ENCODE measurements around the gene SERINC2. TPM values are rescaled to one million over a fixed set of nuclear protein-coding genes. Genes with fewer than 3 reads are reported as not detected.

SERINC2 gene
- total RNA-seq, 1 donor from 2014 or later: 17.4 TPM

- Histone ChIP-seq H3K4me3 (no peak overlapping the region), H3K4me1 (no peaks in the 10 kb centered on the region), H3K27ac (no peak overlapping the region), H3K27me3 (no peaks in the 10 kb centered on the region), H3K9me3 (no peaks in the 10 kb centered on the region), H3K36me3 (no peaks in the 10 kb centered on the region)
- intact Hi-C loops (cut with DNase I): no loop called here
- DNase-seq (ENCODE audit: extremely low spot score in 2 of 2): no peak
- TF ChIP-seq CTCF (IDR thresholded peaks at IDR 0.05): no peak
- TF ChIP-seq POLR2AphosphoS5 (IDR thresholded peaks at IDR 0.05; ENCODE audit: insufficient read depth in 1 of 2, low read depth in 1 of 2): no peak
- TF ChIP-seq POLR2A (IDR thresholded peaks at IDR 0.05): no peak
Measured at GRCh38 chr1:31444725-31445448, 31.9 kb downstream of the SERINC2 start.

- no peak for DNase-seq (ENCODE audit: extremely low spot score in 2 of 2)
- Histone ChIP-seq H3K36me3 (no peaks in the 10 kb centered on the region), H3K27me3 (no peaks in the 10 kb centered on the region), H3K4me3 (no peak overlapping the region), H3K27ac (no peak overlapping the region), H3K9me3 (no peaks in the 10 kb centered on the region), H3K4me1 (no peaks in the 10 kb centered on the region)
- intact Hi-C loops (cut with DNase I): no loop called here
- TF ChIP-seq CTCF (IDR thresholded peaks at IDR 0.05) (no peak), POLR2A (IDR thresholded peaks at IDR 0.05) (no peak), POLR2AphosphoS5 (IDR thresholded peaks at IDR 0.05; ENCODE audit: insufficient read depth in 1 of 2, low read depth in 1 of 2) (no peak)
Measured at GRCh38 chr1:31445951-31446350, 32.9 kb downstream of the SERINC2 start.

- intact Hi-C loops (cut with DNase I): no loop called here
- Histone ChIP-seq H3K4me1 (no peaks in the 10 kb centered on the region), H3K9me3 (no peaks in the 10 kb centered on the region), H3K4me3 (no peak overlapping the region), H3K36me3 (no peaks in the 10 kb centered on the region), H3K27ac (no peak overlapping the region), H3K27me3 (no peaks in the 10 kb centered on the region)
- DNase-seq (ENCODE audit: extremely low spot score in 2 of 2): no peak
- TF ChIP-seq POLR2AphosphoS5 (IDR thresholded peaks at IDR 0.05; ENCODE audit: insufficient read depth in 1 of 2, low read depth in 1 of 2) (no peak), POLR2A (IDR thresholded peaks at IDR 0.05) (no peak), CTCF (IDR thresholded peaks at IDR 0.05) (no peak)
Measured at GRCh38 chr1:31447210-31447609, 34.2 kb downstream of the SERINC2 start.

- no peak overlapping the region for H3K27ac ChIP-seq
- TF ChIP-seq POLR2A (IDR thresholded peaks at IDR 0.05): no peak
- TF ChIP-seq CTCF (IDR thresholded peaks at IDR 0.05): no peak
- peaks cover 7% of the 10 kb centered on the region for H3K9me3 ChIP-seq
- intact Hi-C loops (cut with DNase I): no loop called here
- H3K36me3 ChIP-seq: no peaks in the 10 kb centered on the region
- no peak for DNase-seq (ENCODE audit: extremely low spot score in 2 of 2)
- H3K4me3 ChIP-seq: no peak overlapping the region
- no peaks in the 10 kb centered on the region for H3K4me1 ChIP-seq
- no peaks in the 10 kb centered on the region for H3K27me3 ChIP-seq
Measured at GRCh38 chr1:31453384-31454079, 40.5 kb downstream of the SERINC2 start.

- no peak for DNase-seq (ENCODE audit: extremely low spot score in 2 of 2)
- peaks cover 8% of the 10 kb centered on the region for H3K9me3 ChIP-seq
- no peak overlapping the region for H3K4me3 ChIP-seq
- H3K27ac ChIP-seq: no peak overlapping the region
- TF ChIP-seq CTCF (IDR thresholded peaks at IDR 0.05) (no peak), POLR2AphosphoS5 (IDR thresholded peaks at IDR 0.05; ENCODE audit: insufficient read depth in 1 of 2, low read depth in 1 of 2) (no peak), POLR2A (IDR thresholded peaks at IDR 0.05) (no peak)
- no peaks in the 10 kb centered on the region for H3K36me3 ChIP-seq
- no peaks in the 10 kb centered on the region for H3K4me1 ChIP-seq
- intact Hi-C loops (cut with DNase I): no loop called here
- no peaks in the 10 kb centered on the region for H3K27me3 ChIP-seq
Measured at GRCh38 chr1:31458287-31458896, 45.4 kb downstream of the SERINC2 start.

Measured in vagina (tissue), 2 donors.